Sigmoid colon (tissue), 4 donors: ENCODE measurements around the gene MRGPRF.

Source experiments
- CTCF ChIP-seq, 4 experiments: fragments of 450-650 bp in 3 of 4; fragments of 200-600 bp in 1 of 4; IDR thresholded peaks; one replicate each; pipeline ENCODE4 v1.5.1; 2016 to 2019; ENCODE audit warnings: antibody characterized with exemption in 4 of 4, mild to moderate bottlenecking in 3 of 4, moderate library complexity in 2 of 4
- POLR2A ChIP-seq, 2 donors: fragments of 450-650 bp; IDR thresholded peaks; one replicate each; pipeline ENCODE4 v1.6.1; 2016; ENCODE audit warnings: antibody characterized with exemption in 2 of 2, mild to moderate bottlenecking in 2 of 2, moderate library complexity in 2 of 2
- POLR2AphosphoS5 ChIP-seq, 4 donors: sonication (generic); formaldehyde crosslinking; IDR thresholded peaks; one replicate each; pipeline ENCODE4 v1.6.1; 2017; ENCODE audit warnings: antibody characterized with exemption in 4 of 4

- TF ChIP-seq CTCF (IDR thresholded peaks at IDR 0.05): no peak
- TF ChIP-seq POLR2AphosphoS5 (IDR thresholded peaks at IDR 0.05): peak in 1 of 4 donors; percentile 6
- TF ChIP-seq POLR2A (IDR thresholded peaks at IDR 0.05): no peak
Measured at GRCh38 chr11:69040581-69041260, 27.7 kb upstream of the MRGPRF start.
